Stimulated activated CD8-positive, alpha-beta memory T cell treated with anti-CD3 and anti-CD28 coated beads, Interleukin-12 subunit alpha, Interleukin-12 subunit beta, amount 100 ng/mL, for 24 hours (primary cell): ENCODE data around the gene ANXA11.
"Not testable (repeated sequence)": the region's sequence is repeated elsewhere in the genome, so short reads cannot be mapped to it uniquely, and the experiment has no call there.

Experiments used
- DNase-seq: peaks from one replicate; pipeline ENCODE4 v3.0.0-alpha.2; 2020; ENCODE audit errors: extremely low read depth

Gene ANXA11

DNA sequence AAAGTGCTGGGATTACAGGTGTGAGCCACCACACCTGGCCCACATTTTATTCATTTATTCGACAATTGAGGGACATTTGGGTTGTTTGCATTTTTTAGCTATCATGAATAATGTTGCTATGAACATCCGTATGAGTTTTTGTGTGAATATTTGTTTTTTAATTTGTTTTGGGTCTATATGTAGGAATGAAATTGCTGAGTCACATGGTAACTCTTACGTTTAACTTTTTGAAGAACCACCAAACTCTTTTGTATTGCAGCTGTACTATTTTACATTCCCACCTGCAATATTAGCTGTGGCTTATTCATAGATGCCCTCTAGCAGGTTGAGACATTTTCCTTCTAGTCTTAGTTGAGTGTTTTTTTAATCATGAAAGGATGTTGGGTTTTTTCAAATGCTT lies 58.4 kb downstream of the ANXA11 start:
- no peak for DNase-seq

DNA sequence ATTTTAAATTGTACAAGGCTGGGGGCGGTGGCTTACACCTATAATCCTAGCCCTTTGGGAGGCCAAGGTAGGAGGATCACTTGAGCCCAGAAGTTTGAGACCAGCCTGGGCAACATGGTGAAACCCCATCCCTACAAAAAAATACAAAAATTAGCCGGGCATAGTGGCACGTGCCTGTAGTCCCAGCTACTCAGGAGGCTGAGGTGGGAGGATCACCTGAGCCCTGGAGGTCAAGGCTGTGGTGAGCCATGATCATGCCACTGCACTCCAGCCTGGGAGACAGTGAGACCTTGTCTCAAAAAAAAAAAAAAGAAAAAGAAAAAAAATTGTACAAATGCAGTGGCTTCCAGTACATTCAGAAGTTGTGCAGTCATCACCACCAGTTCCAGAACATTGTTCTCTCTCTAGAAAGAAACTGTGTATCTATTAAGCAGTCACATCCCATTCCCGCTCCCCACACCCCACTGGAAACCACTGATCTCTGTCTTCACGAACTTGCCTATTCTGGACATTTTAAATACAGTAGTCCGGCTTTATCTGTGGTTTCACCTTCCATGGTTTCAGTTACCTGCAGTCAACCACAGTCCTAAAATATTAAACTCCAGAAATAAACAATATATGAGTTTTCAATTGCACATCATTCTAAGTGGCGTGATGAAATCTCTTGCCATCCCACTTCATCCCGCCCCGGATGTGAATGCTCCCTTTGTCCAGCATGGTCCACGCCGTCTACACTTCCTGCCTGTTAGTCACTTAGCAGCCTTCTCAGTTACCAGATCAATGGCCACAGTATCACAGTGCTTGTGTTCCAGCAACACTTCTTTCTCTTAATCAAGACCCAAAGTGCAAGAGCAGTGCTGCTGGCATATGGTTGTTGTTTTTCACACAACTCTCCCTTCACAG lies 59.7 kb downstream of the ANXA11 start:
- DNase-seq, result not testable (repeated sequence)

DNA sequence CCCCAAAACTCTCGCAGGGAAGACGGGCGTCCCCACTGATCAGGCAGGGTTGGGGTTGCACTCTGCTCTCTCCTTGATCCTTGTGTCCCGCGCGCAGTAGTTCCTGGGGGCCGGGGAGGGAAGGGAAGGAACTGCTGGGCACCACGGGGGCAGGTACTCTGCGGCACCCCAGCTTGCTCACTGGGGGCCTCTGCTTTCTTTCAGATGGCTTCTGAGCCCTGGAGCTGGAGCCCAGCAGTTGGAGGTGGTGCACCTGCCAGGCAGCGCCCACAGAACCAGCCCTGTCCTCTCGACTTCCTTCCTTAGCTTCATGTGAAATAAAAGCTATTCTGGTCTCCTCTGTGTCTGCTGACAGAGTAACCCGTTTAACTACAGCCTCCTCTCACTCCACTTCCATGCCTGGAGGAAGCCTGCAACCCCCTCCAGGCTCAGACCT lies 60.6 kb downstream of the ANXA11 start:
- DNase-seq, result no peak

DNA sequence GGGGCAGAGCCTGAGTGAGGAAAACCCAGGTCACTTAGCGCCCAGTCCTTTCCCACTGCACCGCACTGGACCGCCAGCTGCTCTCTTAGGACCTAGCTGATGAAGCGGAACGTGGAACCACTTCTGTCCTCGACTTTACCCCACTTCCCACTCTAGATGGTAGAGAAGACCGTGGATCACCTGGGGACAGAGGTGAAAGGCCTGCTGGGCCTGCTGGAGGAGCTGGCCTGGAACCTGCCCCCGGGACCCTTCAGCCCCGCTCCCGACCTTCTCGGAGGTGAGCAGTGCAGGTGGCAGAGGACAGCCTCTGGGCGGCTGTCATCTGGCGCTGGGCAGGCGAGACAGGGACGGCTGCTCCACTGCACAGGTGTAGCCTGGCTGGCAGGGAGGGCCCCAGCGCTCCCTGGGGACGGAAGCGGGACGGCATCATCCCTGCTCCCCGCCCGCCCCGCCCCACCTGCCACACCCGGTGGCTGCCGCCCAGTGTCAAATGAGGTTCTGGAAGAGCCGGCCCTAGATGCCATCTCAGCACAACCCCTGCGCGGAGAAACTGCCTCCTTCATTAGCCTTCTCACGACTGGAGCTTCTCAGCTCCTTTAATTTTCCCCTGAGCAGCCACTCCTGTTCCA lies 61.2 kb downstream of the ANXA11 start:
- DNase-seq, result no peak

DNA sequence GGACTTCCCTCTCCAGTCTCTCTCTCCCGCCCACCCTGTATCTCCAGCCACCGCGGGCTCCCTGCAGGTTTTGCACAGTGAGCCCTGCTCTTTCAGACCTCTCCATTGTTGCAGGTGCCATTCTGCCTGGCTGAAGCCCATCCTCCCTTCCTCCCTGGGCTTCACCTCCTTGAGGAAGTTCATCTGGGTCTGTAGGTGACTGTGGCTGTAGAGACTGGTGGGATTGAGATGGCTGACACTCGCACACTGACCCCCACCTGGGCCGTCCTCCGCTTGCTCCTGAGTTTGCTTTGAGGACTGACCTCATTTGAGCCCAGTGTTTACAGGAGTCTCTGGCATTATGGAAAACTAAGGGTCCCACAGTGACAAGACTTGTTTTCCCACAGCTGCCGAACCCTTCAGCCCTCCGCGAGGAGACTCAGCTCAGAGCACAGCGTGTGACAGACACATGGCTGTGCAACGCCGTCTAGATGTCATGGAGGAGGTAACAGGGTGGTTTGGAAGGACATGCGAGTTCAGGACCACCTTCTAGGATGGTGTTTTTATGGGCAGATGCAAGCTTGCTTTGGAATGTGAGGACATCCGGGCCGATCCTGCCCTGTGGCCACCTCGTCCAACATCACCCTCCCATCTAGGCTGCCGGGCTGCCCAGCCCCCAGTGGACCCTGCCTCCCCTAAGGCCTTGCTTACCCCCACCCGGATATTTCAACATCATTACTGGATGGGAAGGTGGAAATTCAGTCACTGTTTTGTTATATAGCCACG lies 63.5 kb downstream of the ANXA11 start:
- no peak for DNase-seq

DNA sequence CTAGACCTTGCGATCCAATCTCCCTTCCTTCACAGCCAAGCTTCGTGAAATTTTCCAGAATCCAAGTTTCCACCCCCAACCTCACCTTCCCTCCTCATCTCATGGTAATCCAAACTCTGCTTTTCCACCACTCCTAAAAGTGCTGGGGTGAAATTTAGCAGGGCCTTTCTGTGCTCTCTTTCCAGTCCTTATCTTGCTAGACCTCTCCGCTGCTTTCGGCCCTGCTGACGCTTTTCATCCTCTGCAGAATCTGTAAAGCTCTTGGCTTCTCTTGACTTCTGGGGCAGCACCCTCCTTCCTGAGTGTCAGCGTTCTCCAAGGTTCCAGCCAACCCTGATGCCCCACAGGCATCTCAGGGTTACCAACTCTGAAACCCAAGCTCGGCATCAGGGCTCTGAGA lies 65.1 kb downstream of the ANXA11 start:
- DNase-seq, result no peak

DNA sequence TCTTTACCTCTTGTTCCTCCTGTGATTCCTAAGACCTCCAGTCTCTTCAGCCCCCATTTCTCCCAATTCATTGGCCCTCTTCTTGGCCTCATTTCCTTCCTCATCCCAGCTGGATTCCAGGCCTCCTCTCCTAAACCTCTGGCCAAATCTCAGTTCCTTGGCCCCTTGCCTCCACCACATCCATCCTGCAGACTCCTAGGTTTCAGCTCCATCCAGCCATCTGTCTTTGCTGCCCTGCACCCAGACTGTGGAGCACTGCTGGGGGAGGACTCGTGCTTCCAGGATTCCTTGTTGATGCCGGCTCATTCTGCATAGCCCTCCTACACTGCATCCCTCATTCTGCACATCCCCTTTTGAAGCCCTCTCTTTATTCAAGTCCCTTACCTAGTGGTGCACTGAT lies 66.1 kb downstream of the ANXA11 start:
- no peak for DNase-seq

DNA sequence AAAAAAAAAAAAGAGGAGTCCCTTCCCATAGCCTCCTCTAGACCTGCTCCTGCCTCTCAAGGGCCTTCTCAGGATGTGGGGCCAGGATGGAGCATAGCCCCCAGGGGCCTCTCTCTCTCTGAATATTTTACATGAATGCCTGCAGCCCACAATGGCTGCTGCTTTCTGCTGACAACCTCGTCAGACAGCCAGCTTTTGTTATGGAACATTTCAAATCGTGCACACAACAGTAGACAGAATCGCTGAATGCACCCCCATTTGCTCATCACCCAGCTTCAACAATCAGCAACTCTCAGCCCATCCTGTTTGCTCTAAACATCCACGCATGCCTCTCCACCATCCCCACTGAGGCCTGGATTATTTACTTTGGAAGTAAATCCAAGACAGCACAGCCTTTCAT lies 67.4 kb downstream of the ANXA11 start:
- no peak for DNase-seq

DNA sequence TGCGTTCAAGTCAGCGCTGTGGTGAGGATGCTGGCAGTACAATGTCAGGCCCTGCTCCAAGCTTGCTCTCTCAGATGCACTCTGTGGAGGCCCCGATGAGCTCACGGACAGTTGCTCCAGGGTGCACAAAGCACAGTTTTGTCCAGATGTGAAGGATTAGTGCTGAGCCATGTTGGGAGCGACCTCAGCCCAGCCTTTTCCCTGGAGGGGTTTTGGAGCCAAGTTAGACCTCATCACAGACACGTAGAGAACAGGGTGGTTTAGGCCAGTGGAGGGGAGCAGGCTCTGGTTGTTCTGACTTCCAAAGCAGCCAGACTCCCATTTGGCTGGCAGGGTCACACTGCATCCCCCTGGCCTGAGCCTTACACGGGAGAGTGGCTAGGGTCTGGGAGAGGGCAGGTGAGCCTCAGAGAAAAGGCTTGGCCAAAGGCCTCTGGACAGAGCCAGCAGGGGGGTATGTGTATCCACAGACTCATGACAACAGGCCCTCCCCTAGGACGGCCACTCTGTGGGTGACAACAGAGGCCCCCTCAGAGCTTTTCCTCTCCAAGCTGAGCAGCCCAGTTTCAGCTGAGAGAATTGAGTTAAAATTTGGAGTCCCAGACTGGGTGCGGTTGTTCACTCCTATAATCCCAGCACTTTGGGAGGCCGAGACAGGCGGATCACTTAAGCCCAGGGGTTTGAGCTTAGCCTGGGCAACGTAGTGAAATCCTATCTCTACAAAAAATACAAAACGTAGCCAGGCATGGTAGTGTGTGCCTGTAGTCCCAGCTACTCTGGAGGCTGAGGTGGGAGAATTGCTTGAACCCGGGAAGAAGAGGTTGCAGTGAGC lies 68.1 kb downstream of the ANXA11 start:
- no peak for DNase-seq

DNA sequence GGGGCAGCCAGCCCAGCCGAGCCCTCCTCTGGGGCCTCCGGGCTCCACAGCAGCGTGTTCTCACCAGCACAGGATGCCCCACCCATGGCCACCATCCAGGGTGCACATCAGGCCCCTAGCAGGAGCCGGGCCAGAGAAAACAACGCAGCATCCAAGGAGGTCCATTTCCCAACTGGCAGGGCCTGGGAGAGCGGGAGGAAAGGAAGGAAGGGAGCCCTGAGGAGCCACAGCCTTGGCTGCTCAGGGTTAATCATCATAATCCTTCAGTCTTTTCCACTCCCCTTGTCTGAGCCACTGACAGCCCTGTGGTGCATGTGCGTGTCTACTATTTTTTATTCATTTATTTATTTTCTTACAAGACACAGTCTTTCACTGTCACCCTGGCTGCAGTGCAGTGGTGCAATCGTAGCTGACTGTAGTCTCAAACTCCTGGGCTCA lies 69.2 kb downstream of the ANXA11 start:
- no peak for DNase-seq

DNA sequence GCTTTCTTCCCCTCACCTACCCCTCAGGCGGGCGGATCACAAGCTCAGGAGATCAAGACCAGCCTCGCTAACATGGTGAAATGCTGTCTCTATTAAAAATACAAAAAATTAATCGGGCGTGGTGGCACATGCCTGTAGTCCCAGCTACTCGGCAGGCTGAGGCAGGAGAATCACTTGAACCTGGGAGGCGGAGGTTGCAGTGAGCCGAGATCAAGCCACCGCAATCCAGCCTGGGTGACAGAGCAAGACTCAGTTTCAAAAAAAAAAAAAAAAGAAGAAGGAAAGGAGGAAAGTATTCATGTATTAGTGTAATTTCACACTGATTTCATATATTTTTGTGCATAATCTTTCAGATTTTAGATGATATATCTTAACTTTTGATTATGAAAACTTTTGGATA lies 71.7 kb downstream of the ANXA11 start:
- not testable (repeated sequence) for DNase-seq

DNA sequence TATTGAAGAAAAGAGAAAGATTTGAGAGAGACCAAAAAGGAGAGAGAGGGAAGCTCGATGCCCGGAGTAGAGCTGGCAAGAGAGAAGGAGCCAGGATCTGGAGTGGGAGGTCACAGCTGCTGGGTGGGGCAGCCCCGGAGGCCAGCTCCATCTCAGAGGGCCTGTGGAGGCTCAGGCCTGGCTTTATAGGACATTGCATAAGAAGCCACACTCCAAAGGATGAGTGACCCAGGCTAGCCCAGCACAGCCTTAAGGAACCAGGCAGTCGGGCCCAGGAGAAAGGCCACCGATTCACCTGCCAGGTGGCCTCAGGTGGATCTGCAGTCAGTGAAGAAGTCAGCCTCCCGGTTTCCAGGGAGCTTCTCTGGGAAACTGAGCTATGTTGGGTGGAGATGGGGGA lies 72.1 kb downstream of the ANXA11 start:
- no peak for DNase-seq

DNA sequence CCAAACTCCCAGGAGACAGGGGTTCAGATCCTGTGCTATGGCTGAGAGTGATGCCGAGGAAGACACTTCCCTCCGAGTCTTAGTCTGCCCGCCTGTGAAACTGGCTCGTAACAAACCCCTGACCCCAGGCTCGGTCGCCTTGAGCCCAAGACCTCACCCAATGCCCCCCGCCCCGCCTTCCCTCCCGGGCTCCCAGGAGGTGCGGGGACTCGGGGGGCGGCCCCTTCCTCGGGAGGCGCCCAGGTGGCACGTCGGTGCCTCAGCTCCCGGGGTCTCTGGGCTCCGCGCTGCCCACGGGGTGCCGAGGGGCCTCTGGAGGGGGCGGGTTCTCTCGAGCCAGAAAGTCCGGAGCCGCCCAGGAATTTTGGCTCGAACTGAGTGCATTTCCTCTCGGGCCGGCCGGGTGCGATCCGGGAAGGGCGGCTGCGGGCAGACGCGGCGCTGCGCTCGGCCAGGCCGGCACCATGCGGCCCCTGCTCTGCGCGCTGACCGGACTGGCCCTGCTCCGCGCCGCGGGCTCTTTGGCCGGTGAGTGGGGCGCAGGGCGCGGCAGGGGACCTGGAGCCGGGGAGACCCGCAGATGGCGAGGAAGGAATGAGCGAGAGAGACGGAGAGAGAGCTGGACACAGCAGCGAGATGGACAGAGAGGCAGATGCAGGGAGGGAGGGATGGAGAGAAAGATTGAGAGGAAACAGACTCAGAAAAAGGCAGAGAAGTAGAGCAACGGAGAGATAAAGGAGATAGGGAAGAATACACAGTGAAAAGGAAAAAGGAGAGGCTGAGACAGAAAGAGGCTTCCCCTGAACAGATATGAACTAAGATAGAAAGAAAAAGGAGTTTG lies 72.8 kb downstream of the ANXA11 start, which contains the start of gene PLAC9:
Gene PLAC9 (plus strand): TSS at position 432 of the 841 bp plus-strand sequence. CDS start 33 bp downstream, at position 465.
- no peak for DNase-seq

DNA sequence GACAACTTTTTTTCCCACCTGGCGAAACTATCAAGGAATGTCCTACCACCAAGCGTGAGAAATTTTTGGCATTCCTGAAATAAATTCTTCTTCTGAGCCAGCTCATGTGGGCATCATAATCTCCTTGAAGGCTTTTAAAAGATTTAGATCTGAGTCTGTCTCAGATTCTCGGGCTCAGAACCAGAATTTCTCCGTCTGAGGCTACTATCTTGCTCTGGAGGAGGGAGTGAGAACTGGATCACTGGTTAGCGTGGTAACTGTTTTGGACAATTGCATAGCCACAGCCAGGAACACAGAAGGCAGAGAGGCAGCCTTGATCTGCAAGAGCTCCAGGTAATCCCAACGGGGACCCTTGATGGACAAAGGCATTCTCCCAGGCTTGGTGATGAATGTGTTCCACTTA lies 73.8 kb downstream of the ANXA11 start:
- no peak for DNase-seq

DNA sequence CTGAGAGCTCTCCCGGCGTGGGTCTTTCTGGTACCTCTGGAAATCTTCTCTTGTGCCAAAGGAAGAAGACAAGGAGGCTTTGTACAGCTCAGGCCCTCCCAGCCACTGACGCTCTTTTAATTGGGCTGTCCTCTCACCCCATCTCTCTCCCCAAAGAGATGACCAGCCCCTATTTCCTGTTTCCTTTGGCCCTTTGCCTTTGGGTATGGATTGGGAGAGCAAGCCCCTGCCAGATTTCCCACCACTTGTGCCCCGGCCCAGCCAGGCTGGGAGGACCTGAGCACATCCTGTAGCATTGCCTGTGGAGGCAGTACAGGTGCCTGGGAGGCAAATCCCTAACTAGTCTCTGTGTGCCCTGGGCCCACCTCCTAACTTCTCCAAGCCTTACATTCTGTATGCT lies 78.5 kb downstream of the ANXA11 start:
- no peak for DNase-seq

DNA sequence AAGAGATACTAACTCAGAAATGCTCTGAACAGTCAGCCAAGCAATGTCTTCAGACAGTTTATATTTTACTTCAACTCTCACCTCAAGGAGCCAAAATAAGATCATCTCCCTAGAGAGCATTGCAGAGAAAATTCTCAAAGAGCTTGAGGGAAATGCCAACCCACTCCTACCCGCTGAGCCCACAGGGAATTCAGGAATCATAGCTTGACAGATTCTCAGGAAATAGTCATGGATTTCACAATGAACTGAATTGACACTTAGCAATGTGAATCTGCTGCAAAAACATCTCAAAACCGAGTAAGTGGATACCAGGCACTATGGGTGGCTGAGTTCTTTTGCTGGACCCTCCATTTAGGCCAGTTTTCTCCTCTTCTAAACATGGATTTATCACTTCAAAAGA lies 82.6 kb downstream of the ANXA11 start:
- DNase-seq, result no peak

DNA sequence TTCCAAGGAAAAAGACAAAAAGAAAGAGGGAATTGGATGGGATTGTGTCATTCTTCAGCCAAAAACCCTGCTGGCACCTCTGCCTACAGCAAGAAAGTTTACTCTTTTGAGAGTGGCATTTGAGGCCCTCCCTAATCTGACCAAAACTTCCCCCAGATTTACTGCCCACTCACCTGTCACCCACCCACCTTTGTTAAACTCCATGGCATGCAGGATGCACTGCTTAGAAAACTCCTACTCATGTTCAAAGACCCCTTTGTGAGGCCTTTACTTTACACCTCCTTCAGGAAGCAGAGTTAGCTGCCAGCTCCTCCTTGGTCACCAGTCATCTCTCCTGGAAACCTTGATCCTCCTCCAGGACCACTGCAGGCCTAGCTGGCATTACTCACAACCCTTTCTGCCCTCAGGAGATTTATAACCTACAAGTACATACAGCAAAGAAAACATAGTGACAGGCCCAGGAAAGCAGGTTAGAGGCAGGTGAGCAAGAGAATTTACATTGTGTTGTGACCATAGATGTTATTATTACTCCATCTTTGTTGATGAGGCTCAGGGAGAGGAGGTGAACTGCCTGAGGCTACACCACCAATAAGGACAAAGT lies 83.1 kb downstream of the ANXA11 start:
- DNase-seq, result no peak

DNA sequence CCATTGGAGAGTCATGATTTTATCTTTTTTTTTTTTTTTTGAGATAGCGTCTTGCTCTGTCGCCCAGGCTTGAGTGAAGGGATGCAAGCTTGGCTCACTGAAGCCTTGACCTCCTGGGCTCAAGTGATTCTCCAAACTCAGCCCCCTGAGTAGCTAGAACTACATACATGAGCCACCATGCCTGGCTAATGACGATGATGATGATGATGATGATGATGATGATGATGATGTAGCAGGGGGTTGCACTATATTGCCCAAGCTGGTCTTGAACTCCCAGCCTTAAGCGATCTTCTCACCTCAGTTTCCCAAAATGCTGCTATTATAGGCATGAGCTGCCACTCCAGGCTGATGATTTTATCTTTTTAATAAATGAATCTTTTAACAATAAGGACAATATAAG lies 86.7 kb downstream of the ANXA11 start:
- DNase-seq, result no peak

DNA sequence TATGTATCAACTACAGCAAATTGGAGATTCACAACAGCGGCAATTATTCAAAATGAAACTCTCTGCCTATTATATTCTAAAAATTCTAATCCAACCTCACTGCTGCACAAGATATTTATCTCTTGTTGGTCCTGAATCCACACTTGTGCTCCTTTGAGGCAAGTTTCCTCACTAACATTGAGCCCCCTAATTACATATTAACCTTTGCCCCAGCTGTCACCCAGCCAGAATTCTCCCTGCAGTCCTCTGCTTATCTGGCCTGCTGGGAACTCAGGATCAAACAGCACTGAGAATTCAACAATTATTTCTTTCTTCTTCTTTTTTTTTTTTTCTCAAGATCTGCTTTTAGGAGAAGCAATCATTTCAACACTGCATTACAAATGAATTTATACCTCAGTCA lies 94.4 kb downstream of the ANXA11 start:
- DNase-seq, result no peak

DNA sequence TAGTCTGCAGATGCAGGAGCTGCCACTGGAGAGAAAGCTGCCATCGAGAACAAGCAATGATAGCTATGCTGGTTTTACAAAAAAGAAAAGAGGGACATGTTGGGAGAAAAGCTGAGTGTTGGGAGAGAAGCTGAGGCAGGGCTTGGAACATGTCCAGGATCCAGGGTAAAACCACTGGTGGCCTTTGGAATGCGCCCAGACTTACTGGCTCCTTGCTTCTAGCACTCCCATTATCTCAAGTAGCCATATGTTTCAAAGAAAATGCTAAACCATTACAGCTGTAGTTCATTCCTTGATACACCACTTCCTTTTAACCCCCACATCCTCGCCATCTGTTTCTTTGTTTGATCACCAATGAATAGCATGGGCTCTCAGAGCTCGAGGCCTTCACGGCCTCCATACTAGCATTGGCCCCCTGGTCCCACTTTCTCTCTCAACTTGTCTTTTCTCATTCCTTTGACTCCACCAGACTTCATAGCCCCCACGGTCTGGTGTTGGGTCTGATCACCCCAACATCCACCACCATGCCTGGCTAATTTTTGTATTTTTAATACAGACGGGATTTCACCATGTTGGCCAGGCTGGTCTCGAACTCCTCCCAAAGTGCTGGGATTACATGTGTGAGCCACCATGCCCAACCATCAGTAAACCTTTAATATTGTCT lies 96.6 kb downstream of the ANXA11 start:
- DNase-seq, result no peak
